HG03175 (cell line): Measurements from ENCODE around the gene KMT2C.

Experiments
- ATAC-seq: cut with Tn5 transposase; IDR thresholded peaks from one replicate; pipeline ENCODE4 v1.9.1; 2021; ENCODE audit warnings: mild to moderate bottlenecking, moderate library complexity; ENCODE audit not compliant: unreplicated experiment

The KMT2C gene

GRCh38 chr7:152152267-152152666 lies 283.5 kb downstream of the KMT2C start:
- ATAC-seq, result no peak

GRCh38 chr7:152149363-152149762 lies 286.4 kb downstream of the KMT2C start:
- ATAC-seq, result no peak

- ATAC-seq, result no peak
These were observed 287.1 kb downstream of the KMT2C start for GRCh38 chr7:152148706-152149105.

DNA sequence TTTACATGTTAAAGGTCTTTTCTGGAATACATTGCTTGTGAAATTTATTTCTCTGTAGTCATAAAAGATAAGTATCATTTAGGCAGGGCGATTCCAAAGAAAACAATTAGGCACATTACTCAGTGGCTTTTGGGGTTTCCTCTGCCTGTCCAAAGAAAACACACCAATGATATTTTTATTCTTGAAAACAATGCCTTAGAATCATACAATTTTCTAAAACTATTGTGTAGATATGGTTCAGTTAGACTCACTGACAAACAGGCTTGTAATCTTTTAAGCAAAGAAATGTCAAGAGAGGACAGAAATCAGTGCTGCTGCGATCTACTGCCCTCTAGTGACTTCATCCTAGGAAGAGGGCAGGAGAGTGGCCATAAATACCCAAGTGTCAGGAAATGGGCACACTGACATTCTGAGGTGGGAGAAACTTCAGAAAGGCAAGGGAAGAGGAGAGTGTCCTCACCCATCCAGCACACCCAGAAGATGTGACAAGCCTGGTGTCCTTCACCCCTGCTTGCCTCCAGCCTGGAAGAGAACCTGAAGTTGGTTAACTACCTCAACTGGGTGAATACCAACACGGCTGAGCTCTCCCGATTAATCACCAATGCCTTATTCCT lies 289.8 kb downstream of the KMT2C start:
- no peak for ATAC-seq

DNA sequence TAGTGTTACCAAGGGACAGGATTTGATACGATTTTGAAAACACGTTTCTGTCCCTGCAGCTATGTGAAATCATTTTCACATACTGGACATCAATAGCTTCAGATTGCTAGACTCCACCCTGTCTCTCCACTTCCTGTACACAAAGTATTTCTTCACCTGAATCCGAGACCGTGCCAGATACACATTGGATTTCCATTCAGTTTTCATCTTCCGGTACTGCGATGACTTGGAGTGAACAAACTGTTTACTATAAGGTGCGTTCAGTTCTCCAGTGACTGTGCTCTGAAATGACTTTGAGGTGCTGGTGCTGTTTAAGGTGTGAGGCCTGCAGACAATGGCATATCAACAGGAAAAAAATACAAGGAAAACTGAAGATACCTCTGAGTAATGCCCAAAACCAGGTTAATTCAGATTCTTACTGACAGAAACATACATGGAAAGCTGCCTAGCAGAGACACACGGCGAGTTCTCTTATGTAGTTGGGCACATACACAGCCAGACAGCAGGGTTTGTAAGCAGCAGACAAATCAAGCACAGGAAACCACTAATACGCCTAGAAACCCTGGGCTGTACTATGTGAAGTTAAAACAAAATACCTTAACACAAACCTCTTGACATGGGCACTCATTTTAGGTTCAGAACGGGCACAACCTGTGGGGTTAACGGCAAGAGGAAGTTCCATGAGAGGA lies 291.1 kb downstream of the KMT2C start:
- no peak for ATAC-seq

GRCh38 chr7:152142976-152143595 lies 292.7 kb downstream of the KMT2C start:
- ATAC-seq, result no peak

DNA sequence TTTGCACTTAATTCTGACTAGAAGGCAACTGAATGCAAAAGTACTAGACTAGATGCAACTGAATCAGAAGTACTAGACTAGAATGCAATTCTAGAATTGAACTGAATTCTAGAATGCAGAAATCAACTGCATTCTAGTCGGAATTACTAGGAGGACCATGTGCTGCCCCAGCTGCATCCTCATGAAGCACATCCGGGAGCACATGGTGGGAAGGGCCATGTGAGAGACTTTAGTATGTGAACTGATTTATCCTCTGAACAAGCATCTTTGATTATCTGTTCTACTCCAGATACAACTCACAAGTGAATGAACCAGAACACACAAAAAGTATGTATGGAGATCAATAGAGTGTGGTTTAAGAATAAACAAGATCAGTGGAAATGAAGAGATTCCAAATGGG lies 295.2 kb downstream of the KMT2C start:
- no peak for ATAC-seq

- ATAC-seq, result no peak
These were observed 295.7 kb downstream of the KMT2C start for GRCh38 chr7:152140067-152140466.

GRCh38 chr7:152137476-152138025 lies 298.3 kb downstream of the KMT2C start:
- ATAC-seq, result no peak

DNA sequence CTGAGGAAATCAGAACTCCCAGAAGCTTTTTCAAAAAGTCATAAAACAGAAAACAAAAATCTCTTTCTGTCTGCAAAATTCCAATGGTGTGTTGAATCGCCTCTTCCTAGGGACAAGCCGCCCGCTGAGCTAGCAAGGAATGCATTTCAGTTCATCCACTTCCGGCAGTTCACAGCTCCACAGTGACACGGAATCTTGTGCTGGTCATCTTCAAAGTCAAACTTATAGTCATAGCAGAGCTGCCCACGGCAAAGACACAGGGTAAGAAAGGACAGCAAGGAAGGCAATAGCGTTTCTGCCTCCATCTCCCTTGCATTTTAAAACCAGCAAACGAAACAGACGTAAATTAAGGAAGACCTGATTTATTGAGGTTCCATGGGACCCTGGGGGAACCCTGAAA lies 299.1 kb downstream of the KMT2C start:
- no peak for ATAC-seq

GRCh38 chr7:152133804-152134203 lies 302.0 kb downstream of the KMT2C start:
- no peak for ATAC-seq

DNA sequence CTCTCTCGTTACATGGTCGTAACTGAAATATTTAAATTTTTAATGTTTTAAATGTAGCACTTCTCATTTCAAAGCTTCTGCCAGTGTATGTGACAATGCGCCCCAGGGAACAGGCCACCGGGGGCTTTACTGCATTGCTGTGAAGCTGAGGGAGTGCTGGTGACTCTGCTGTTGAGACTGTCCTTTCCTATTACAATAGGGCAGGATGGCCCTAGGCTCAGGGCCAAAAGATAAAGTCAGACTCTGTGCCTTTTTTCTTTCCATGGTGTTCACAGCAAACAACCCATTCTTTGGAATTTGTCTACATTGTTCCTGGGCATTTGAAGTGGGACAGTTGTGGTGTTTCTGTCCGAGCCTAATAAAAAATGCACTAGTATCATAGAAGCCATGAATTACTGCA lies 303.0 kb downstream of the KMT2C start:
- no peak for ATAC-seq

- no peak for ATAC-seq
These were observed 303.8 kb downstream of the KMT2C start for GRCh38 chr7:152131981-152132494.

GRCh38 chr7:152130658-152131590 lies 304.9 kb downstream of the KMT2C start:
- ATAC-seq, result no peak

- ATAC-seq, result no peak
These were observed 306.1 kb downstream of the KMT2C start for GRCh38 chr7:152129682-152130081.

DNA sequence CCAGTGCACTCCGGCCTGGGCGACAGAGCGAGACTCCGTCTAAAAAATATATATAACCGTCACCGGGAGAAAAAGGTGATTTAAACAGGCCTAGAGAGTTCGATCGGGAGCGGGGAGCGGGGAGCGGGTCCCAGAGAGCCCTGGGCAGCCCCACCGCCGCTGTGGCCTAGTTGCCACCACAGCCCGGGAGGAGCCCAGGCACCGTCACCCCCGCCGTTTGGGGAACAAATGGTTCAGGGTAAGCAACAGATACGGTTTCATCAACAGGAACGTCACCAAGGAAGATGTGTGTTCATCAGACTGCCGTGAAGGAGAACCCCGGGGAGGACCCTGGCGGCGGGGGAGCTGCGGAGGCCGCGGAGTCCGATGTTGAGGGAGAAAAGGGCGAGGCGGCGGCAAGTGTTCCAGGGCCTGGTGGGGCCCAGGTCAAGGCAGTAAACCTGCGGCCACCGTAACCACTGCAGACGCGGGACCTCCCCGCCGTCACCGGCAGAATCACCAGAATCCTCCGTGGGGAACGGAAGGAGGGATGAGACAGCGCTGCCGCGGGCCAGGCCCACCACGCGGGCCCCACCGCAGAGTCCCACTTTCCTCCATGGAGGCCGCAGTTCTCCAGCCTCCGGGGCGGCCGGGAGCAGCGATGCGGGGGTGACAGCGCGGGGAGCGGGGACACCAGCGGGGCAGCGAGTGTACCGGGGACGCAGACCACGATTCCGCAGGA lies 306.9 kb downstream of the KMT2C start:
- ATAC-seq, result no peak

- no peak for ATAC-seq
These were observed 307.6 kb downstream of the KMT2C start for GRCh38 chr7:152128252-152128651.

DNA sequence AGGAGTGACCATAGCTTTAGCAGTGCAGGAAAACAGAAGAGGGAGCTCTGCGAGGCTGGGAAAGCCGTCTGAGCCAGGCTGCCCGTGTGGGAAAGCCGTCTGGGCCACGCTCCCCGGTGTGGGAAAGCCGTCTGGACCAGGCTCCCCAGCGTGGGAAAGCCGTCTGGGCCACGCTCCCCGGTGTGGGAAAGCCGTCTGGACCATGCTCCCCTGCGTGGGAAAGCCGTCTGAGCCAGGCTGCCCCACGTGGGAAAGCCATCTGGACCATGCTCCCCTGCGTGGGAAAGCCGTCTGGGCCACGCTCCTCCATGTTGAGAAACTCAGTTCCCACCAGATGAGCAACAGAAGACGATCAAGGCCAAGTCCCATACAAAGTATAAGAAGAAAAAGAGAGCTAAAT lies 308.6 kb downstream of the KMT2C start:
- no peak for ATAC-seq

- no peak for ATAC-seq
These were observed 309.1 kb downstream of the KMT2C start for GRCh38 chr7:152126741-152127140.

DNA sequence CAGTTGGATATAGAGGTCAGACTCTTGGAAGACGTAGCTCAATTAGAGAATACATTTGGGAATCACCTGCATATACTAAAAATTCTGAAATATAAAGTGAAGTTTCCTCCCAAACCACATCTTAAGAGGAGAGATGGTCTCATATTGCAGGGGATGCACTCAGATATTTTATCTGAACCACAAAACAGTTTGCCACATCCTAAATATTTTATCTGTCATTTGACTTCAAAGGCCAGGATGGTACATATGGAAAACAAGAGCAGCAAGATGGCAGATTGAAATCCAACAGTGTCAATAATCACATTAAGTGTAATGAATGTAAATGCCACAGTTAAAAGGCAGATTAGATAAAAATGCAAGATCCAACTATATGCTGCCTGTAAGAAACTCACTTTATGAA lies 313.3 kb downstream of the KMT2C start:
- ATAC-seq, result no peak
